Fibroblast of lung (primary cell): ENCODE measurements around the gene F2RL3.

Experiments
- CTCF ChIP-seq, 2 donors: IDR thresholded peaks in 1 of 2; conservative IDR thresholded peaks in 1 of 2; 1 replicate in 1 of 2; 2 replicates in 1 of 2; pipeline ENCODE4 v1.5.1; 2011 to 2012; ENCODE audit warnings: low read length in 2 of 2, control low read depth in 1 of 2, inconsistent platforms in 1 of 2, low read depth in 1 of 2, mild to moderate bottlenecking in 1 of 2
- EZH2 ChIP-seq: IDR thresholded peaks from 2 replicates; pipeline ENCODE4 v1.5.1; 2012; ENCODE audit warnings: low read length, control low read depth, mild to moderate bottlenecking; ENCODE audit errors: missing control alignments

GRCh38 chr19:16922592-16922934 is 33.8 kb downstream of the F2RL3 start:
- no peak for TF ChIP-seq CTCF (conservative IDR thresholded peaks at IDR 0.05 in 1 of 2, IDR thresholded peaks at IDR 0.05 in 1 of 2; ENCODE audit: low read depth in 1 of 2, low read length in 2 of 2)
- no peak for TF ChIP-seq EZH2
